Pancreas (tissue), 10 donors: Measurements from ENCODE around the gene NSMF. TPM values are rescaled to one million over a fixed set of nuclear protein-coding genes. Genes with fewer than 3 reads are reported as not detected.

Experiments
- ATAC-seq, 4 donors: fragments of 200-7000 bp; cut with Tn5 transposase; one replicate each; pipeline versions ENCODE4 v1.8.0 to v1.9.1; 2020; ENCODE audit warnings: mild to moderate bottlenecking in 4 of 4, moderate library complexity in 4 of 4
- DNase-seq, 6 donors: peaks; one replicate each; pipeline ENCODE4 v3.0.0-alpha.2; 2020
- FAIRE-seq: peaks from 2 replicates; lab custom pipeline; 2012; peaks lifted over from hg19 to GRCh38; lab: Jason Lieb, UNC
- H3K27ac ChIP-seq, 4 donors: fragments of 200-600 bp; sonication (generic); 1 replicate in 3 of 4; 2 replicates in 1 of 4; pipeline versions ENCODE4 v1.5.0 to v1.8.0; 2020
- H3K27me3 ChIP-seq, 4 donors: fragments of 200-600 bp; one replicate each; pipeline ENCODE4 v1.8.0; 2021
- H3K36me3 ChIP-seq, 3 donors: fragments of 200-600 bp; sonication (generic) in 1 of 3; one replicate each; pipeline versions ENCODE4 v1.5.0 to v1.8.0; 2020 to 2021
- H3K4me1 ChIP-seq, 3 donors: fragments of 200-600 bp; one replicate each; pipeline ENCODE4 v1.8.0; 2021
- H3K4me3 ChIP-seq, 4 donors: fragments of 200-600 bp; sonication (generic) in 2 of 4; one replicate each; pipeline versions ENCODE4 v1.5.0 to v1.8.0; 2020 to 2021
- H3K9me3 ChIP-seq, 4 donors: fragments of 200-600 bp; one replicate each; pipeline ENCODE4 v1.8.0; 2021
- WGBS, 2 donors: extraction: QIAGEN DNeasy Blood & Tissue Kit; methylation state at CpG; one replicate each; pipeline ENCODE4 v1.1.7; 2013; 5-methylcytosine and 5-hydroxymethylcytosine counted together
- intact Hi-C, 3 donors: fragments of 100-400 bp; cut with DNase I; formaldehyde crosslinking; loops; one replicate each; pipeline versions ENCODE4 v1.11.1 to v1.14.2; 2022
- polyA plus RNA-seq, 2 donors: library from polyadenylated mRNA; stranded (reverse); fragments of 200-250 nt; gene quantifications; one replicate each; pipeline ENCODE4 v1.2.3, GENCODE V29; 2013
- total RNA-seq, 6 donors: library from RNA; stranded (reverse); fragmentation: NEBNext Ultra II Directional in 4 of 6; extraction: Animal tissue kit (Norgen Biotek cat#: 25700) in 4 of 6; gene quantifications; one replicate each; pipeline versions ENCODE4 v1.2.1 to v1.2.4, GENCODE V29; 2021 to 2023
- TF ChIP-seq, protein P1 (sequence below), 4 donors: fragments of 200-600 bp; sonication (generic) in 3 of 4; IDR thresholded peaks; one replicate each; pipeline versions ENCODE4 v1.5.0 to v1.8.0; 2021; ENCODE audit warnings: antibody characterized with exemption in 4 of 4
- donor health status: healthy with polysubstance abuse.
- donor health status: DM: no; HTN: no; CAD: no; lungs with moderate emphysema.
- donor health status: DM: no; HTN: no; CAD: no.
- donor health status: control.
- donor health status: control.
- donor health status: Bipolar disorder and iron deficiency.
- donor health status: DM: yes; HTN: yes; CAD: no.
- donor health status: DM: no; HTN: no; CAD: no.
- donor health status: DM: no; HTN: no; CAD: no.
- donor health status: DM: yes; HTN: yes; CAD: no.

The NSMF gene
- total and polyA plus RNA-seq, 8 donors = 22.0 to 81.0 (median 30.0) TPM

- H3K4me1 ChIP-seq = no peaks in the 10 kb centered on the region
- H3K27ac ChIP-seq = no peak overlapping the region
- no peaks in the 10 kb centered on the region for H3K27me3 ChIP-seq
- TF ChIP-seq, protein P1, sequence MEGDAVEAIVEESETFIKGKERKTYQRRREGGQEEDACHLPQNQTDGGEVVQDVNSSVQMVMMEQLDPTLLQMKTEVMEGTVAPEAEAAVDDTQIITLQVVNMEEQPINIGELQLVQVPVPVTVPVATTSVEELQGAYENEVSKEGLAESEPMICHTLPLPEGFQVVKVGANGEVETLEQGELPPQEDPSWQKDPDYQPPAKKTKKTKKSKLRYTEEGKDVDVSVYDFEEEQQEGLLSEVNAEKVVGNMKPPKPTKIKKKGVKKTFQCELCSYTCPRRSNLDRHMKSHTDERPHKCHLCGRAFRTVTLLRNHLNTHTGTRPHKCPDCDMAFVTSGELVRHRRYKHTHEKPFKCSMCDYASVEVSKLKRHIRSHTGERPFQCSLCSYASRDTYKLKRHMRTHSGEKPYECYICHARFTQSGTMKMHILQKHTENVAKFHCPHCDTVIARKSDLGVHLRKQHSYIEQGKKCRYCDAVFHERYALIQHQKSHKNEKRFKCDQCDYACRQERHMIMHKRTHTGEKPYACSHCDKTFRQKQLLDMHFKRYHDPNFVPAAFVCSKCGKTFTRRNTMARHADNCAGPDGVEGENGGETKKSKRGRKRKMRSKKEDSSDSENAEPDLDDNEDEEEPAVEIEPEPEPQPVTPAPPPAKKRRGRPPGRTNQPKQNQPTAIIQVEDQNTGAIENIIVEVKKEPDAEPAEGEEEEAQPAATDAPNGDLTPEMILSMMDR (IDR thresholded peaks at IDR 0.05) = no peak
- peak in 4 of 6 donors; percentile 14 to 73 (median 40) for DNase-seq
- WGBS, 2 donors = 84 to 90% methylated on average over 36 of the region's 36 CpGs
- no peaks in the 10 kb centered on the region for H3K9me3 ChIP-seq
- no peaks in the 10 kb centered on the region for H3K36me3 ChIP-seq
- no peak for ATAC-seq
- intact Hi-C loops = no loop called here
- no peak for FAIRE-seq
- no peak overlapping the region for H3K4me3 ChIP-seq
Observed at GRCh38 chr9:137478962-137479861, 20.1 kb upstream of the NSMF start.

DNA sequence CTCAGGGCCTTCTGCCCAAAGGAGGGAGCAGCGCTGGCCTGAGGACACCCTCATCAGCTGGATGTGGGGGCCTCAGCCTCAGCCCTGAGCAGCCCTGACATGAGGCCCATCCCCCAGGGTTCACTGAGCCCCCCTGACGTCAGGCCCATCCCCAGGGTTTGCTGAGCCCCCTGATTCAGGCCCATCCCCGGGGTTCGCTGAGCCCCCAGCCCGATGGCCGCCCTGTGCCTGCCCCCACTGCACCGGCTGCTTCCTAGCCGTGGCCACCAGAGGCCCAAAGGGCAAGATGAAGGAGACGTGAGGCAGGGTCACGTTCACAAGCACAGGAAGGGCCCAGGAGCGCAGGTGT, 19.5 kb upstream of the NSMF start:
- Histone ChIP-seq H3K27me3 (no peaks in the 10 kb centered on the region), H3K4me1 (no peaks in the 10 kb centered on the region), H3K9me3 (no peaks in the 10 kb centered on the region), H3K4me3 (no peak overlapping the region), H3K36me3 (no peaks in the 10 kb centered on the region), H3K27ac (no peak overlapping the region)
- intact Hi-C loops = no loop called here
- 90 to 95% methylated on average over 11 of the region's 11 CpGs for WGBS, 2 donors
- ATAC-seq (no peak), DNase-seq (peak in 1 of 6 donors; percentile 41), FAIRE-seq (no peak)
- TF ChIP-seq, protein P1 (IDR thresholded peaks at IDR 0.05) = no peak

DNA sequence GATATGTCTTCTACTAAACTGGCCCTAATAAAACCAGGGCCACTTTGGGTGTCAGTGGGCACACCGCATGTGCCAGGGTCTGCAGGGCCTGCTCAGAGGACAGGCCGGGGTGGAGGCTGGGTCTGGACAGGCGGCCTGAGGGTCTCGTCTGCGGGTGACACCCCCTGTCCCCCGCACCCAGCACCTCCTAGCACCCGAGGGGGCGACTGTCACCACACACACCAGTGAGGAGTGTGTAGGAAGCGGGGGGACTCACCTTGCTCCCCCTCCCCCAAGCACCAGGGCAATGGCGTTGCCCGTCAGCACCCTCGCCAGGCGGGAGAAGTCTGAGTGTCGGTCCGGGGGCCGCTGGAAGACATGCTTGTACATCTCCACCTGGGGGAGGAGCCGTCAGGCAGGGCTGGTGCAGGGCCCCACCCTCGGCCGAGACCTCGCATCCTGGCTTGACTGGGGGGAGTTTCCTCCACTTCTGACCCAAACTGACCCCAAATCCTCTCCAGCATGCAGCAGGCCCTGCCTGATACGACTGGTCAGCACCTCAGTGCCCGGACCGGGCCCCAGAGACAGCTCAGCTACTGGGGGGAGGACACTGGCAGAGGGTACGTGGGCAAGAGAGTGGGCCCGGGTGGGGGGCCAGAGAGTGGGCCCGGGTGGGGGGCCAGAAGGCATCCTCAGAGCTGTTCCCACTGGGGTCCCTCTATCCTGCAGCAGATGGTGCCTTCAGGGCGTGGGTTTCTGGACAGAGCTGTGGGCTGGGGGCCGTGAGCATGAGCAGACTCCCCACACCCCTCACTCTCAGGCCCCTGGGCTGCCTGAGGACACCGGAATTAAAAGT, 18.9 kb upstream of the NSMF start:
- H3K9me3 ChIP-seq = no peaks in the 10 kb centered on the region
- ATAC-seq (no peak), FAIRE-seq (no peak), DNase-seq (peak in 3 of 6 donors; percentile 27 to 75 (median 51))
- no peaks in the 10 kb centered on the region for H3K36me3 ChIP-seq
- 93 to 95% methylated on average over 29 of the region's 29 CpGs for WGBS, 2 donors
- no peak overlapping the region for H3K4me3 ChIP-seq
- H3K27ac ChIP-seq = no peak overlapping the region
- no peaks in the 10 kb centered on the region for H3K27me3 ChIP-seq
- no peaks in the 10 kb centered on the region for H3K4me1 ChIP-seq
- intact Hi-C loops = no loop called here
- TF ChIP-seq, protein P1 (IDR thresholded peaks at IDR 0.05) = no peak

DNA sequence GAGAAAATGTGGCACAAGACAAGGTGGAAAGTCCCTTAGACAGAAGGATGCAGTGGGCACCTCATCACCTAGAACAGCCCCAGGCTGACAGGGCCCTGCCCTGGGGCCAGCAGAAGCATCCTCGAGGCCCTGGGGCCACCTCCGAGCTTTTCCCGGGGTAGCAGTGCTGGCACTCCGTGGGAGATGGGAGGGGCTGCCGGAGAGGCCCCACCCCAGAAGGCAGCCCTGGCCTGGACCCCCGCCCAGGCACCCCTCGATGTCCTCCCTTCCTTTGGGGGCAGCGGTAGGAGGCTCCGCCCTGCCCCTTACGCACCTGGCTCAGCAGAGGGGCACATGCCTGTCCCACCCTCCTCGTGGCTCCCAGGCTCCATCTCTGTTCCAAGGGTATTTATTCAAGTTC, 17.7 kb upstream of the NSMF start:
- Histone ChIP-seq H3K4me3 (no peak overlapping the region), H3K27ac (no peak overlapping the region), H3K27me3 (no peaks in the 10 kb centered on the region), H3K36me3 (no peaks in the 10 kb centered on the region), H3K9me3 (no peaks in the 10 kb centered on the region), H3K4me1 (no peaks in the 10 kb centered on the region)
- FAIRE-seq (no peak), DNase-seq (peak in 3 of 6 donors; percentile 30 to 55 (median 32)), ATAC-seq (no peak)
- 89 to 92% methylated on average over 11 of the region's 11 CpGs for WGBS, 2 donors
- TF ChIP-seq, protein P1 (IDR thresholded peaks at IDR 0.05) = no peak
- intact Hi-C loops = no loop called here
